Effector memory CD4-positive, alpha-beta T cell (primary cell): Measurements from ENCODE around the gene DOCK2.
"Not testable (repeated sequence)": the region's sequence is repeated elsewhere in the genome, so short reads cannot be mapped to it uniquely, and the experiment has no call there.

Experiments
- DNase-seq, 3 donors: peaks; one replicate each; pipeline ENCODE4 v3.0.0-alpha.2; 2020
- H3K27ac ChIP-seq: 2 replicates; pipeline ENCODE4 v1.7.0; 2013; ENCODE audit warnings: mild to moderate bottlenecking, low read length, moderate library complexity; ENCODE audit not compliant: insufficient read depth, poor library complexity, severe bottlenecking
- H3K27me3 ChIP-seq: replicated peaks from 2 replicates; pipeline ENCODE4 v1.7.0; 2013; ENCODE audit warnings: mild to moderate bottlenecking, low read length; ENCODE audit not compliant: insufficient read depth, control insufficient read depth, poor library complexity, severe bottlenecking
- H3K36me3 ChIP-seq: 2 replicates; pipeline ENCODE4 v1.7.0; 2013; ENCODE audit warnings: mild to moderate bottlenecking, low read length, moderate library complexity; ENCODE audit not compliant: control insufficient read depth, insufficient read depth
- H3K4me1 ChIP-seq: 2 replicates; pipeline ENCODE4 v1.7.0; 2013; ENCODE audit warnings: low read length, mild to moderate bottlenecking; ENCODE audit not compliant: control insufficient read depth, insufficient read depth, poor library complexity, severe bottlenecking
- H3K4me3 ChIP-seq: 2 replicates; pipeline ENCODE4 v1.7.0; 2013; ENCODE audit warnings: low read length, low read depth, mild to moderate bottlenecking; ENCODE audit not compliant: insufficient read depth, poor library complexity, severe bottlenecking
- H3K9me3 ChIP-seq: 2 replicates; pipeline ENCODE4 v1.7.0; 2013; ENCODE audit warnings: mild to moderate bottlenecking, low read length, moderate library complexity; ENCODE audit not compliant: control insufficient read depth

DOCK2 gene

DNA sequence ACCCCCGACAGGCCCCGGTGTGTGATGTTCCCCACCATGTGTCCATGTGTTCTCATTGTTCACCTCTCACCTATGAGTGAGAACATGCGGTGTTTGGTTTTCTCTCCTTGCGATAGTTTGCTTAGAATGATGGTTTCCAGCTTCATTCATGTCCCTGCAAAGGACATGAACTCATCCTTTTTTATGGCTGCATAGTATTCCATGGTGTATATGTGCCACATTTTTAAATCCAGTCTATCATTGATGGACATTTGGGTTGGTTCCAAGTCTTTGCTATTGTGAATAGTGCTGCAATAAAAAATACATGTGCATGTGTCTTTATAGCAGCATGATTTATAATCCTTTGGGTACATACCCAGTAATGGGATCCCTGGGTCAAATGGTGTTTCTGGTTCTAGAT lies 88.6 kb downstream of the DOCK2 start:
- not testable (repeated sequence) for H3K9me3 ChIP-seq, H3K4me1 ChIP-seq, H3K27ac ChIP-seq, H3K27me3 ChIP-seq, H3K4me3 ChIP-seq, DNase-seq
- H3K36me3 ChIP-seq: peaks cover 47% of the 10 kb centered on the region

- peaks cover 28% of the 10 kb centered on the region for H3K36me3 ChIP-seq
- peaks cover 2% of the 10 kb centered on the region for H3K4me1 ChIP-seq
- no peak overlapping the region for H3K4me3 ChIP-seq
- DNase-seq: no peak
- H3K27me3 ChIP-seq: no peaks in the 10 kb centered on the region
- no peak overlapping the region for H3K27ac ChIP-seq
- H3K9me3 ChIP-seq: no peaks in the 10 kb centered on the region
Observed at GRCh38 chr5:169728418-169728817, 91.3 kb downstream of the DOCK2 start.

- peaks cover 27% of the 10 kb centered on the region for H3K36me3 ChIP-seq
- H3K9me3 ChIP-seq: no peaks in the 10 kb centered on the region
- no peak for DNase-seq
- H3K4me3 ChIP-seq: no peak overlapping the region
- H3K27ac ChIP-seq: no peak overlapping the region
- H3K27me3 ChIP-seq: no peaks in the 10 kb centered on the region
- H3K4me1 ChIP-seq: peaks cover 2% of the 10 kb centered on the region
Observed at GRCh38 chr5:169731221-169731620, 94.1 kb downstream of the DOCK2 start.

- no peaks in the 10 kb centered on the region for H3K9me3 ChIP-seq
- no peak for DNase-seq
- H3K4me3 ChIP-seq: no peak overlapping the region
- no peak overlapping the region for H3K27ac ChIP-seq
- peaks cover 2% of the 10 kb centered on the region for H3K4me1 ChIP-seq
- peaks cover 35% of the 10 kb centered on the region for H3K36me3 ChIP-seq
- no peaks in the 10 kb centered on the region for H3K27me3 ChIP-seq
Observed at GRCh38 chr5:169732841-169733240, 95.8 kb downstream of the DOCK2 start.

- peaks cover 50% of the 10 kb centered on the region for H3K36me3 ChIP-seq
- no peak overlapping the region for H3K4me3 ChIP-seq
- DNase-seq: no peak
- H3K4me1 ChIP-seq: peaks cover 2% of the 10 kb centered on the region
- H3K27ac ChIP-seq: no peak overlapping the region
- no peaks in the 10 kb centered on the region for H3K9me3 ChIP-seq
- H3K27me3 ChIP-seq: no peaks in the 10 kb centered on the region
Observed at GRCh38 chr5:169735913-169736312, 98.8 kb downstream of the DOCK2 start.

- Histone ChIP-seq H3K27ac (no peak overlapping the region), H3K4me3 (no peak overlapping the region), H3K36me3 (peaks cover 48% of the 10 kb centered on the region), H3K4me1 (peaks cover 2% of the 10 kb centered on the region), H3K27me3 (no peaks in the 10 kb centered on the region), H3K9me3 (no peaks in the 10 kb centered on the region)
- DNase-seq: no peak
Observed at GRCh38 chr5:169736653-169737052, 99.6 kb downstream of the DOCK2 start.

DNA sequence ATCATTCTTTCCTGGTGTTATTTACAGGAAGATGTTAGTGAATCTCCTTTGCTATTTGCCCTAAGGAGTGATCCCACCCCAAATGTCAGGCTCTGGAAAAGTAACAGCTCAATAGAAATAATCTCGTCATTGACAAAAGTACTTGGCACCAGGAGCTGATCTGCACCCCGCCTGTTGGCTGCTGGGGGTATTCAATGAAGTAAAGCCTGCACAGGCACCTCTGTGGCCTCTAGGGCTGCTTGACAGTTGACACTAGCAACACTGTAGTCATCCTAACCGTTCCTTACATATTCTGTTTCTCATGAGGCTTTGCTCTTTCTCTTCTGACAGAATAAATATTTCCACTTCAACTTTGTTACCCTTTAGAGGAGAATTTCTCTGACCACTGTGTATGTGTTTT lies 103.4 kb downstream of the DOCK2 start:
- DNase-seq: no peak
- Histone ChIP-seq H3K9me3 (no peaks in the 10 kb centered on the region), H3K27me3 (no peaks in the 10 kb centered on the region), H3K4me3 (no peak overlapping the region), H3K4me1 (no peaks in the 10 kb centered on the region), H3K27ac (no peak overlapping the region), H3K36me3 (peaks cover 61% of the 10 kb centered on the region)

DNA sequence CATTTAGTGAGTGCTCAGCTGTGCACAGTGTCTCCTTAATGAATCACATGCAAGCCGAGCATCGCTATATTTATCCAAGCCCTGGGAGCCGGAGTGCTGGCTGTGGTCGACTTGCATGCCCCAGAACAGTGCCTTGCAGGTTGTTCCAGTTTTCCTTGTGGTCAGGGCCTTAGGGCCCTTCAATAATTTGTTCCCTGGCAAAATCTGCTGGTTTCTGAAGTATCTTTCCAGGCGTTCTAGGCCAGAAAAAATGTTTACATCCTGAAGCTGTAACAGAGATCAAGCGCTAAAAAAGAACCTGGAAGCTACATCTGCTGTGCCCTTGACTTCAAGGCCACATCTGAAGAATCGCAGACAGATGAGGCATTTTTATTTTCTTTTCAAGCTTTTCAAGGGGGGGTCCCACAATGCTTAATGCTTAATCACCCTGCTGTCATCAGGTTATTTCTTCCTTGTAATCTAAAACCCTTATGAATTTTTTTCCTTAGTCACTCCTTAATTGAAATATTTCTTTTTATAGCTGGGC lies 105.8 kb downstream of the DOCK2 start:
- no peaks in the 10 kb centered on the region for H3K9me3 ChIP-seq
- H3K4me1 ChIP-seq: no peaks in the 10 kb centered on the region
- no peak overlapping the region for H3K4me3 ChIP-seq
- no peak overlapping the region for H3K27ac ChIP-seq
- no peaks in the 10 kb centered on the region for H3K27me3 ChIP-seq
- H3K36me3 ChIP-seq: peaks cover 56% of the 10 kb centered on the region
- no peak for DNase-seq

- Histone ChIP-seq H3K4me3 (no peak overlapping the region), H3K4me1 (no peaks in the 10 kb centered on the region), H3K36me3 (peaks cover 62% of the 10 kb centered on the region), H3K9me3 (no peaks in the 10 kb centered on the region), H3K27ac (no peak overlapping the region), H3K27me3 (no peaks in the 10 kb centered on the region)
- DNase-seq: no peak
Observed at GRCh38 chr5:169744336-169744735, 107.3 kb downstream of the DOCK2 start.

GRCh38 chr5:169745441-169746146 lies 108.5 kb downstream of the DOCK2 start:
- Histone ChIP-seq H3K27ac (no peak overlapping the region), H3K36me3 (peaks cover 71% of the 10 kb centered on the region), H3K27me3 (no peaks in the 10 kb centered on the region), H3K4me3 (no peak overlapping the region), H3K9me3 (no peaks in the 10 kb centered on the region), H3K4me1 (no peaks in the 10 kb centered on the region)
- DNase-seq: no peak
